Prostate gland (tissue), 2 donors: ENCODE data around the gene WDR86. TPM values are rescaled to one million over a fixed set of nuclear protein-coding genes. Genes with fewer than 3 reads are reported as not detected.

ENCODE experiments used
- DNase-seq: peaks from one replicate; pipeline ENCODE4 v3.0.0-alpha.2; 2019; ENCODE audit warnings: low spot score
- H3K27ac ChIP-seq, 2 donors: fragments of 200-600 bp; sonication (generic); 2 replicates each; pipeline ENCODE4 v1.5.1; 2017 to 2019
- H3K27me3 ChIP-seq: fragments of 200-600 bp; sonication (generic); replicated peaks from 2 replicates; pipeline ENCODE4 v1.5.1; 2019; ENCODE audit not compliant: insufficient read depth
- H3K36me3 ChIP-seq, 2 donors: fragments of 200-600 bp; sonication (generic); 1 replicate in 1 of 2; 2 replicates in 1 of 2; pipeline versions ENCODE4 v1.5.1 to v1.8.1; 2017 to 2019
- H3K4me1 ChIP-seq: fragments of 200-600 bp; sonication (generic); replicated peaks from 2 replicates; pipeline ENCODE4 v1.5.1; 2019
- H3K4me3 ChIP-seq, 2 donors: fragments of 200-600 bp; sonication (generic); 2 replicates each; pipeline ENCODE4 v1.5.1; 2017 to 2019
- H3K9me3 ChIP-seq: fragments of 200-600 bp; sonication (generic); 2 replicates; pipeline ENCODE4 v1.5.1; 2017
- CTCF ChIP-seq, 4 experiments: fragments of 200-600 bp in 2 of 4; fragments of 450-650 bp in 2 of 4; sonication (generic) in 2 of 4; IDR thresholded peaks; 1 replicate in 3 of 4; 2 replicates in 1 of 4; pipeline ENCODE4 v1.5.1; 2016 to 2019; ENCODE audit warnings: antibody characterized with exemption in 4 of 4, mild to moderate bottlenecking in 2 of 4, moderate library complexity in 2 of 4
- POLR2A ChIP-seq: fragments of 450-650 bp; IDR thresholded peaks from one replicate; pipeline ENCODE4 v1.6.1; 2016; ENCODE audit warnings: antibody characterized with exemption, mild to moderate bottlenecking
- POLR2AphosphoS5 ChIP-seq: sonication (generic); formaldehyde crosslinking; IDR thresholded peaks from one replicate; pipeline ENCODE4 v1.6.1; 2017; ENCODE audit warnings: antibody characterized with exemption
- WGBS: methylation state at CpG from one replicate; pipeline ENCODE4 v1.1.5; 2018; 5-methylcytosine and 5-hydroxymethylcytosine counted together
- intact Hi-C: fragments of 100-400 bp; cut with DNase I; formaldehyde crosslinking; loops from one replicate; pipeline ENCODE4 v1.14.2; 2022
- total RNA-seq, 2 donors: library from RNA; depleted of rRNA; stranded (reverse); fragments of >200 nt; gene quantifications; one replicate each; pipeline ENCODE4 v1.1.0, GENCODE V29; 2016

Gene WDR86
- total RNA-seq, 2 donors from 2014 or later, result 3.6 to 12.8 TPM

- intact Hi-C loops, result loop anchor here (1.0 kb wide), 1 partner anchor 80 kb away; no protein-coding TSS in a partner anchor
- Histone ChIP-seq H3K4me3 (peak overlapping the region; percentile 27 to 41), H3K36me3 (no peaks in the 10 kb centered on the region), H3K27me3 (no peaks in the 10 kb centered on the region), H3K9me3 (no peaks in the 10 kb centered on the region), H3K27ac (no peak overlapping the region), H3K4me1 (no peaks in the 10 kb centered on the region)
- no peak for TF ChIP-seq POLR2A
- no peak for TF ChIP-seq CTCF (IDR thresholded peaks at IDR 0.05)
- no peak for TF ChIP-seq POLR2AphosphoS5
- no peak for DNase-seq
- WGBS, result 90% methylated on average over 26 of the region's 26 CpGs
These were observed 38.0 kb upstream of the WDR86 start for GRCh38 chr7:151447901-151448260.

- 97% methylated on average over 18 of the region's 18 CpGs for WGBS
- intact Hi-C loops, result no loop called here
These were observed 37.5 kb upstream of the WDR86 start for GRCh38 chr7:151447312-151447711.

GRCh38 chr7:151446412-151446811 is 36.6 kb upstream of the WDR86 start:
- Histone ChIP-seq H3K36me3 (no peaks in the 10 kb centered on the region), H3K4me3 (no peak overlapping the region), H3K27me3 (no peaks in the 10 kb centered on the region), H3K9me3 (no peaks in the 10 kb centered on the region), H3K4me1 (no peaks in the 10 kb centered on the region), H3K27ac (no peak overlapping the region)
- TF ChIP-seq POLR2AphosphoS5, result no peak
- TF ChIP-seq POLR2A, result no peak
- no peak for TF ChIP-seq CTCF (IDR thresholded peaks at IDR 0.05)
- intact Hi-C loops, result no loop called here
- 83% methylated on average over 2 of the region's 2 CpGs for WGBS
- no peak for DNase-seq

More at GRCh38 chr7:151447312-151447711, 37.5 kb upstream of the WDR86 start:
- Histone ChIP-seq H3K4me3 (no peak overlapping the region), H3K27me3 (no peaks in the 10 kb centered on the region), H3K9me3 (no peaks in the 10 kb centered on the region), H3K36me3 (no peaks in the 10 kb centered on the region), H3K4me1 (no peaks in the 10 kb centered on the region), H3K27ac (no peak overlapping the region)
- TF ChIP-seq POLR2AphosphoS5 (no peak), POLR2A (no peak), CTCF (IDR thresholded peaks at IDR 0.05) (no peak)
- no peak for DNase-seq

- Histone ChIP-seq H3K27ac (no peak overlapping the region), H3K4me1 (peaks cover 4% of the 10 kb centered on the region), H3K9me3 (no peaks in the 10 kb centered on the region), H3K27me3 (no peaks in the 10 kb centered on the region), H3K4me3 (no peak overlapping the region), H3K36me3 (no peaks in the 10 kb centered on the region)
- intact Hi-C loops, result no loop called here
- no peak for TF ChIP-seq POLR2AphosphoS5
- 70% methylated on average over 1 of the region's 1 CpG for WGBS
- DNase-seq, result no peak
These were observed 34.8 kb upstream of the WDR86 start for GRCh38 chr7:151444632-151445031.

- H3K27ac ChIP-seq, result no peak overlapping the region
These were observed 33.1 kb upstream of the WDR86 start for GRCh38 chr7:151442776-151443496.

More at GRCh38 chr7:151442776-151443496, 33.1 kb upstream of the WDR86 start:
- intact Hi-C loops, result no loop called here
- Histone ChIP-seq H3K36me3 (no peaks in the 10 kb centered on the region), H3K4me3 (no peak overlapping the region), H3K4me1 (peaks cover 4% of the 10 kb centered on the region), H3K9me3 (no peaks in the 10 kb centered on the region), H3K27me3 (no peaks in the 10 kb centered on the region)
- no peak for DNase-seq
- WGBS, result 79% methylated on average over 10 of the region's 10 CpGs
- TF ChIP-seq POLR2AphosphoS5 (no peak), CTCF (IDR thresholded peaks at IDR 0.05) (no peak), POLR2A (no peak)
